H1 (cell line): ENCODE results near the gene ZXDC. TPM values are rescaled to one million over a fixed set of nuclear protein-coding genes. Genes with fewer than 3 reads are reported as not detected.
A peak's percentile ranks its signal among the peaks of the same experiment; 100 is the strongest.

Source experiments
- ASH2L ChIP-seq: fragments of 200-600, 300-600 bp; sonication (generic); IDR thresholded peaks from one replicate; pipeline ENCODE4 v1.7.1; 2017; ENCODE audit warnings: low read length
- BCL11A ChIP-seq, 2 experiments: IDR thresholded peaks; one replicate each; pipeline ENCODE4 v1.6.1; 2011; ENCODE audit warnings: low read depth in 2 of 2, low read length in 2 of 2, mild to moderate bottlenecking in 2 of 2
- CHD1 ChIP-seq: IDR thresholded peaks from 2 replicates; pipeline ENCODE4 v1.6.1; 2012; ENCODE audit warnings: low read depth, low read length, improper control_type of control experiment
- GTF2F1 ChIP-seq: IDR thresholded peaks from 2 replicates; pipeline ENCODE4 v1.6.1; 2012; ENCODE audit warnings: low read depth, low read length, improper control_type of control experiment, borderline replicate concordance
- HDAC6 ChIP-seq: IDR thresholded peaks from one replicate; pipeline ENCODE4 v1.7.1; 2012; ENCODE audit warnings: low read depth, mild to moderate bottlenecking, inconsistent platforms, low read length, moderate library complexity
- KDM4A ChIP-seq: IDR thresholded peaks from one replicate; pipeline ENCODE4 v1.7.1; 2012; ENCODE audit warnings: low read depth, mild to moderate bottlenecking, moderate library complexity, low read length, inconsistent platforms; ENCODE audit not compliant: severe bottlenecking
- KDM5A ChIP-seq: fragments of 200-600 bp; IDR thresholded peaks from 2 replicates; pipeline ENCODE4 v1.7.1; 2012; ENCODE audit warnings: mild to moderate bottlenecking, low read length, inconsistent platforms, mixed read lengths
- NRF1 ChIP-seq: IDR thresholded peaks from 2 replicates; pipeline ENCODE4 v1.6.1; 2011; ENCODE audit warnings: mild to moderate bottlenecking, low read depth, low read length, improper control_type of control experiment
- PHF8 ChIP-seq: fragments of 200-600 bp; sonication (generic); conservative IDR thresholded peaks from 2 replicates; pipeline ENCODE4 v1.7.1; 2012; ENCODE audit warnings: low read depth, mild to moderate bottlenecking, inconsistent platforms, low read length, moderate library complexity
- POLR2AphosphoS5 ChIP-seq: IDR thresholded peaks from 2 replicates; pipeline ENCODE4 v1.6.1; 2011; ENCODE audit warnings: low read depth, low read length
- SAP30 ChIP-seq: fragments of 300-600 bp; sonication (generic); IDR thresholded peaks from 2 replicates; pipeline ENCODE4 v1.7.1; 2012; ENCODE audit warnings: low read length, moderate library complexity, mild to moderate bottlenecking, inconsistent platforms; ENCODE audit not compliant: insufficient read depth, insufficient replicate concordance
- SIN3A ChIP-seq, 2 experiments: IDR thresholded peaks in 1 of 2; conservative IDR thresholded peaks in 1 of 2; 2 replicates each; pipeline ENCODE4 v1.6.1; 2011 to 2012; ENCODE audit warnings: low read length in 2 of 2, improper control_type of control experiment in 1 of 2, low read depth in 1 of 2, mild to moderate bottlenecking in 1 of 2
- SIX5 ChIP-seq: IDR thresholded peaks from 2 replicates; pipeline ENCODE4 v1.6.1; 2011; ENCODE audit warnings: mild to moderate bottlenecking, low read depth, low read length
- SP2 ChIP-seq: IDR thresholded peaks from 2 replicates; pipeline ENCODE4 v1.6.1; 2012; ENCODE audit warnings: mild to moderate bottlenecking, low read length, inconsistent platforms
- SUZ12 ChIP-seq: fragments of 200-600 bp; sonication (generic); IDR thresholded peaks from 2 replicates; pipeline ENCODE4 v1.6.1; 2012; ENCODE audit warnings: mild to moderate bottlenecking, inconsistent platforms, low read length, moderate library complexity, mixed read lengths
- TAF7 ChIP-seq: optimal IDR thresholded peaks from 2 replicates; pipeline ENCODE3; 2011; ENCODE audit warnings: low read depth, mild to moderate bottlenecking, inconsistent platforms, low read length, moderate library complexity, borderline replicate concordance
- TCF12 ChIP-seq: IDR thresholded peaks from 2 replicates; pipeline ENCODE4 v1.6.1; 2011; ENCODE audit warnings: low read depth, mild to moderate bottlenecking, low read length
- ZNF274 ChIP-seq: IDR thresholded peaks from 2 replicates; pipeline ENCODE4 v1.7.0; 2012; ENCODE audit warnings: low read length, borderline replicate concordance; ENCODE audit errors: extremely low read depth
- polyA plus RNA-seq, 7 experiments: library from polyadenylated mRNA; depleted of rRNA in 3 of 7; stranded (reverse) in 5 of 7; unstranded in 2 of 7; fragments of >200 nt in 5 of 7; fragments of 200-250 nt in 2 of 7; gene quantifications; 1 replicate in 5 of 7; 2 replicates in 1 of 7; 4 replicates in 1 of 7; pipeline versions ENCODE4 v1.2.1 to v1.2.3, GENCODE V29; 2011 to 2013; ENCODE audit warnings: missing spikeins in 2 of 7, mixed read lengths in 2 of 7
- total RNA-seq: library from RNA; stranded (reverse); fragmentation: NEBNext Ultra II Directional; extraction: Animal tissue kit (Norgen Biotek cat#: 25700); gene quantifications from 2 replicates; pipeline ENCODE4 v1.2.1, GENCODE V29; 2021
- TF ChIP-seq, protein P1 (sequence below), 3 experiments: IDR thresholded peaks; 1 replicate in 2 of 3; 2 replicates in 1 of 3; pipeline versions ENCODE4 v1.5.1 to v1.6.1; 2011; ENCODE audit warnings: low read length in 3 of 3, mild to moderate bottlenecking in 3 of 3, inconsistent platforms in 2 of 3, low read depth in 1 of 3, moderate library complexity in 1 of 3; ENCODE audit not compliant: insufficient read depth in 1 of 3; ENCODE audit errors: control extremely low read depth in 1 of 3
- TF ChIP-seq, protein P2 (sequence below): IDR thresholded peaks from 2 replicates; pipeline ENCODE4 v1.6.1; 2012; ENCODE audit warnings: low read length, inconsistent platforms

ZXDC gene
- total and polyA plus RNA-seq, 2 of the 8 experiments (the other 6 are each of a cell fraction or from before 2014, with no cell fraction given) = 12.7 to 24.3 TPM

DNA sequence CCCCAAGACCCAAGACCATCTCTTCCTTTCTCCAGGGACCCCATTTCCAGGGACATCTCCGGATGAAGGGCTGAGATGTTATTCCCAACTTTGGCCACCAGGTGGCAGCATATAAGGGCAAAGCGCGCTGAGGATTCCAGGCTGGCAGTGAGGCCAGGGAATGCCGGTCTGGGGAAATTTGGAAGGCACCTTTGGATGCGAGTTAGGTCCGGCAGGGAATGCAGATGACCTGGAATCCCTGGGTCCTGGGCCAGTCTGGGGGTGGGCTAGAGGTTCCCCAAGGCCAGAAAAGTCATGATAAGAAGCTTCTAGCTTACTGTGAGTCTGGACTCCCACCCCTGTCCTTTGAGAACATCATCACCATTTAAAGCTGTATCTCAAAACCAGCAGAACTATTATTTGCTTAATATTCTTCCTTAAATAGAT, 46.7 kb upstream of the ZXDC start (continued):
- no peak for TF ChIP-seq SP2
- TF ChIP-seq NRF1 = no peak
- no peak for TF ChIP-seq CHD1
- TF ChIP-seq BCL11A (IDR thresholded peaks at IDR 0.05; ENCODE audit: low read depth in 2 of 2, low read length in 2 of 2) = no peak
- TF ChIP-seq SIN3A (conservative IDR thresholded peaks at IDR 0.05 in 1 of 2, IDR thresholded peaks at IDR 0.05 in 1 of 2; ENCODE audit: low read depth in 1 of 2, low read length in 2 of 2) = no peak
- TF ChIP-seq GTF2F1 = no peak
- TF ChIP-seq, protein P1, sequence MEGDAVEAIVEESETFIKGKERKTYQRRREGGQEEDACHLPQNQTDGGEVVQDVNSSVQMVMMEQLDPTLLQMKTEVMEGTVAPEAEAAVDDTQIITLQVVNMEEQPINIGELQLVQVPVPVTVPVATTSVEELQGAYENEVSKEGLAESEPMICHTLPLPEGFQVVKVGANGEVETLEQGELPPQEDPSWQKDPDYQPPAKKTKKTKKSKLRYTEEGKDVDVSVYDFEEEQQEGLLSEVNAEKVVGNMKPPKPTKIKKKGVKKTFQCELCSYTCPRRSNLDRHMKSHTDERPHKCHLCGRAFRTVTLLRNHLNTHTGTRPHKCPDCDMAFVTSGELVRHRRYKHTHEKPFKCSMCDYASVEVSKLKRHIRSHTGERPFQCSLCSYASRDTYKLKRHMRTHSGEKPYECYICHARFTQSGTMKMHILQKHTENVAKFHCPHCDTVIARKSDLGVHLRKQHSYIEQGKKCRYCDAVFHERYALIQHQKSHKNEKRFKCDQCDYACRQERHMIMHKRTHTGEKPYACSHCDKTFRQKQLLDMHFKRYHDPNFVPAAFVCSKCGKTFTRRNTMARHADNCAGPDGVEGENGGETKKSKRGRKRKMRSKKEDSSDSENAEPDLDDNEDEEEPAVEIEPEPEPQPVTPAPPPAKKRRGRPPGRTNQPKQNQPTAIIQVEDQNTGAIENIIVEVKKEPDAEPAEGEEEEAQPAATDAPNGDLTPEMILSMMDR (IDR thresholded peaks at IDR 0.05; ENCODE audit: control extremely low read depth in 1 of 3, insufficient read depth in 1 of 3, low read depth in 1 of 3, low read length in 3 of 3) = peak in 2 of 3 experiments; percentile 83 to 87; a peak in 3 of 4 replicates
- no peak for TF ChIP-seq KDM5A
- TF ChIP-seq HDAC6 = no peak
- no peak for TF ChIP-seq POLR2AphosphoS5
- TF ChIP-seq, protein P2, sequence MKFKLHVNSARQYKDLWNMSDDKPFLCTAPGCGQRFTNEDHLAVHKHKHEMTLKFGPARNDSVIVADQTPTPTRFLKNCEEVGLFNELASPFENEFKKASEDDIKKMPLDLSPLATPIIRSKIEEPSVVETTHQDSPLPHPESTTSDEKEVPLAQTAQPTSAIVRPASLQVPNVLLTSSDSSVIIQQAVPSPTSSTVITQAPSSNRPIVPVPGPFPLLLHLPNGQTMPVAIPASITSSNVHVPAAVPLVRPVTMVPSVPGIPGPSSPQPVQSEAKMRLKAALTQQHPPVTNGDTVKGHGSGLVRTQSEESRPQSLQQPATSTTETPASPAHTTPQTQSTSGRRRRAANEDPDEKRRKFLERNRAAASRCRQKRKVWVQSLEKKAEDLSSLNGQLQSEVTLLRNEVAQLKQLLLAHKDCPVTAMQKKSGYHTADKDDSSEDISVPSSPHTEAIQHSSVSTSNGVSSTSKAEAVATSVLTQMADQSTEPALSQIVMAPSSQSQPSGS = no peak
- no peak for TF ChIP-seq KDM4A
- TF ChIP-seq PHF8 = no peak
- TF ChIP-seq ASH2L = no peak
- no peak for TF ChIP-seq ZNF274
- TF ChIP-seq SIX5 = no peak
- no peak for TF ChIP-seq SAP30
- TF ChIP-seq SUZ12 = no peak
- TF ChIP-seq TCF12 = no peak
- TF ChIP-seq TAF7 = no peak
- TF ChIP-seq, all 59 proteins: peak for 4
